ENCODE results near the gene CPEB2.

The CPEB2 gene

DNA sequence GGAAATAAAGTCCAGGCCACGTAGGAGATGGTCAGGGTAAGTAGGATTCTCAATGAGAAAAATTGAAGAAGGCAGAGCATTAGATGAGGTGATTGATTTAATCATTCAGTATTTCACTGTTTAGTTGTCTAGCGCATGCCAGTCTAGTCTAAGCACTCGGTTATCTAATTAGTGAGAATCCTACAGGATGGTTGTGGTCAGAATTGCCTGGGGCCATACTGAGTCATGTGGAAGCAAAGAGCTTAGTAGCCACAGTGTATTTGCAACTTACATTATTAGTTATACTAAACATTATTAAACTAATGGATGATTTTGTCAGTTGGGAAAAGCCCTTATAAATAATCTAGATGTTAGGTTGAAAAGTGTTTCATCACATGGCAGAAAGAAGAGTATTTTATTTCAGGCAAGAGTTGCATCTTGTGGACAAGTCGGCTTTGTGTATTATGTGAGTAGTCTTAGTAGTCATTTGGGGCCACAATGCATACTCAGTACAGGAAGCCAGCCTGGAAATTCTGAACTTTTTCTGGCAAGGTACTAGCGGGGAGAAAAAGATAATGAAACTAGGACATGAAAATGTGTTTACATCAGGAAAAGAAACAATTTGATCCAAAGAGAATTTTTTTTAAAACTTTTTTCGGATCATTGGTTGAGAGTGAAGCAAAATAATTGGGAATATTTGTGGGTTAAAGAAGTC lies 31.9 kb downstream of the CPEB2 start:
- TF ChIP-seq, protein P1, sequence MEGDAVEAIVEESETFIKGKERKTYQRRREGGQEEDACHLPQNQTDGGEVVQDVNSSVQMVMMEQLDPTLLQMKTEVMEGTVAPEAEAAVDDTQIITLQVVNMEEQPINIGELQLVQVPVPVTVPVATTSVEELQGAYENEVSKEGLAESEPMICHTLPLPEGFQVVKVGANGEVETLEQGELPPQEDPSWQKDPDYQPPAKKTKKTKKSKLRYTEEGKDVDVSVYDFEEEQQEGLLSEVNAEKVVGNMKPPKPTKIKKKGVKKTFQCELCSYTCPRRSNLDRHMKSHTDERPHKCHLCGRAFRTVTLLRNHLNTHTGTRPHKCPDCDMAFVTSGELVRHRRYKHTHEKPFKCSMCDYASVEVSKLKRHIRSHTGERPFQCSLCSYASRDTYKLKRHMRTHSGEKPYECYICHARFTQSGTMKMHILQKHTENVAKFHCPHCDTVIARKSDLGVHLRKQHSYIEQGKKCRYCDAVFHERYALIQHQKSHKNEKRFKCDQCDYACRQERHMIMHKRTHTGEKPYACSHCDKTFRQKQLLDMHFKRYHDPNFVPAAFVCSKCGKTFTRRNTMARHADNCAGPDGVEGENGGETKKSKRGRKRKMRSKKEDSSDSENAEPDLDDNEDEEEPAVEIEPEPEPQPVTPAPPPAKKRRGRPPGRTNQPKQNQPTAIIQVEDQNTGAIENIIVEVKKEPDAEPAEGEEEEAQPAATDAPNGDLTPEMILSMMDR (IDR thresholded peaks at IDR 0.05; ENCODE audit: low read depth, low read length) = no peak
- DNase-seq (ENCODE audit: extremely low read depth, low read depth) = peak; percentile 11

GRCh38 chr4:15035159-15035558 lies 32.9 kb downstream of the CPEB2 start:
- DNase-seq (ENCODE audit: extremely low read depth, low read depth) = no peak
- TF ChIP-seq, protein P1 (IDR thresholded peaks at IDR 0.05; ENCODE audit: low read depth, low read length) = no peak

GRCh38 chr4:15037923-15038541 lies 35.8 kb downstream of the CPEB2 start:
- TF ChIP-seq, protein P1 (IDR thresholded peaks at IDR 0.05; ENCODE audit: low read depth, low read length) = no peak

GRCh38 chr4:15040916-15041463 lies 38.7 kb downstream of the CPEB2 start:
- DNase-seq (ENCODE audit: extremely low read depth, low read depth) = no peak
- TF ChIP-seq, protein P1 (IDR thresholded peaks at IDR 0.05; ENCODE audit: low read depth, low read length) = no peak

More at GRCh38 chr4:15037923-15038541, 35.8 kb downstream of the CPEB2 start:
- no peak for DNase-seq (ENCODE audit: extremely low read depth, low read depth)

GRCh38 chr4:15042529-15043167 lies 40.4 kb downstream of the CPEB2 start:
- TF ChIP-seq, protein P1 (IDR thresholded peaks at IDR 0.05; ENCODE audit: low read depth, low read length) = no peak
- DNase-seq (ENCODE audit: extremely low read depth, low read depth) = no peak

DNA sequence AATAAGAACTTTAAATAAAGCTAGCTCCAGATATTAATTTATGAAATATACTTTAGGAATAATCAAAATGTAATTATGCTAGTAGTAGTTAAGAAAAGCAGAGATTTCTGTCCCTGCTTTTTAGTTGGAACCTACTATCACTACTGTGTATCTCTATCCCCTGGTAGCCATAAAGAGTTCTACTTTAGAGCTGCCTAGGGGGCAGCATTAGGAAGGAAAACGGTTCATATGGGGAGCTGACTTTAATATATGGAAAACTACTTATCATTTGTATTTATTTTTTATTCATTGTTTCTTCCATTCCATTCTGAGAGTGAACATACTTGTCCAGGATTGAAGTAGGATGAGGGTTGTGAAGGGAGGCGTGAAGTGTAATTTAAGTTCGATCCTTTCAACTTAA lies 40.9 kb downstream of the CPEB2 start:
- DNase-seq (ENCODE audit: extremely low read depth, low read depth) = no peak
- TF ChIP-seq, protein P1 (IDR thresholded peaks at IDR 0.05; ENCODE audit: low read depth, low read length) = no peak; the same call in 1 of the 2 replicates

GRCh38 chr4:15043922-15044321 lies 41.6 kb downstream of the CPEB2 start:
- DNase-seq (ENCODE audit: extremely low read depth, low read depth) = no peak
- TF ChIP-seq, protein P1 (IDR thresholded peaks at IDR 0.05; ENCODE audit: low read depth, low read length) = no peak

All from AG09319 (cell line).